K562 (cell line): ENCODE results near the gene ELF2. TPM values are rescaled to one million over a fixed set of nuclear protein-coding genes. Genes with fewer than 3 reads are reported as not detected.

Source experiments
- ATF1 ChIP-seq, 2 experiments: fragments of 450-650 bp in 1 of 2; IDR thresholded peaks; 2 replicates each; pipeline ENCODE4 v1.6.1; 2016; ENCODE audit warnings: missing compliant biosample characterization in 1 of 2, missing genetic modification characterization in 1 of 2
- CHCHD3 ChIP-seq: fragments of 250-450 bp; sonication (Bioruptor Pico); IDR thresholded peaks from 2 replicates; pipeline ENCODE4 v2.1.2; 2022; ENCODE audit warnings: mild to moderate bottlenecking
- FOXJ3 ChIP-seq: sonication (generic); formaldehyde crosslinking; IDR thresholded peaks from 2 replicates; pipeline ENCODE4 v1.4.0; 2020; ENCODE audit warnings: mild to moderate bottlenecking, missing genetic modification reagents
- GABPB2 ChIP-seq: fragments of 250-450 bp; sonication (Bioruptor Pico); conservative IDR thresholded peaks from 2 replicates; pipeline ENCODE4 v1.5.1; 2021; ENCODE audit warnings: mild to moderate bottlenecking
- HNRNPK ChIP-seq: fragments of 200-400 bp; formaldehyde crosslinking; IDR thresholded peaks from one replicate; pipeline ENCODE4 v1.6.1; 2018; ENCODE audit warnings: mild to moderate bottlenecking, low read depth, low read length; ENCODE audit not compliant: poor library complexity, severe bottlenecking
- HOMEZ ChIP-seq: fragments of 250-450 bp; sonication (Bioruptor Pico); IDR thresholded peaks from 2 replicates; pipeline ENCODE4 v1.4.0; 2020; ENCODE audit warnings: mild to moderate bottlenecking, moderate library complexity
- KDM4B ChIP-seq, 2 experiments: fragments of 450-650 bp in 1 of 2; sonication (generic) in 1 of 2; IDR thresholded peaks; 2 replicates each; pipeline ENCODE4 v1.6.1; 2016 to 2017; ENCODE audit warnings: borderline replicate concordance in 2 of 2, antibody characterized with exemption in 1 of 2, low read depth in 1 of 2, mild to moderate bottlenecking in 1 of 2
- NONO ChIP-seq, 2 experiments: fragments of 200-400 bp in 1 of 2; fragments of 450-650 bp in 1 of 2; formaldehyde crosslinking in 1 of 2; IDR thresholded peaks; 2 replicates each; pipeline ENCODE4 v1.6.1; 2017; ENCODE audit warnings: low read depth in 2 of 2, mild to moderate bottlenecking in 2 of 2, moderate library complexity in 2 of 2, low read length in 1 of 2
- NR2C2 ChIP-seq, 2 experiments: fragments of 200-800 bp in 1 of 2; sonication (Bioruptor generic) in 1 of 2; sonication (generic) in 1 of 2; formaldehyde crosslinking in 1 of 2; IDR thresholded peaks; 2 replicates each; pipeline versions ENCODE4 v1.6.1 to v1.8.0; 2016 to 2022; ENCODE audit warnings: mild to moderate bottlenecking in 1 of 2, missing compliant biosample characterization in 1 of 2, missing genetic modification characterization in 1 of 2, missing genetic modification reagents in 1 of 2
- PCBP1 ChIP-seq: fragments of 200-400 bp; formaldehyde crosslinking; IDR thresholded peaks from 2 replicates; pipeline ENCODE4 v1.6.1; 2018; ENCODE audit warnings: mild to moderate bottlenecking, low read depth, low read length; ENCODE audit not compliant: poor library complexity, severe bottlenecking
- POLR2AphosphoS2 ChIP-seq: IDR thresholded peaks from 2 replicates; pipeline ENCODE4 v1.6.1; 2012; ENCODE audit warnings: low read length, improper control_type of control experiment
- RBM22 ChIP-seq: fragments of 200-400 bp; formaldehyde crosslinking; IDR thresholded peaks from 2 replicates; pipeline ENCODE4 v1.6.1; 2018; ENCODE audit warnings: low read length, low read depth; ENCODE audit not compliant: poor library complexity, severe bottlenecking
- REST ChIP-seq, 2 experiments: fragments of 450-650 bp; formaldehyde crosslinking in 1 of 2; IDR thresholded peaks; 2 replicates each; pipeline versions ENCODE4 v1.4.0 to v1.6.1; 2014 to 2020; ENCODE audit warnings: mild to moderate bottlenecking in 2 of 2, borderline replicate concordance in 1 of 2, low read depth in 1 of 2
- TEAD1 ChIP-seq, 2 experiments: fragments of 450-650 bp in 1 of 2; sonication (generic) in 1 of 2; formaldehyde crosslinking; IDR thresholded peaks; 2 replicates each; pipeline versions ENCODE4 v1.4.0 to v1.8.0; 2020 to 2022; ENCODE audit warnings: mild to moderate bottlenecking in 2 of 2, missing genetic modification reagents in 1 of 2
- ZNF232 ChIP-seq: sonication (generic); formaldehyde crosslinking; IDR thresholded peaks from 2 replicates; pipeline ENCODE4 v1.8.0; 2022; ENCODE audit warnings: mild to moderate bottlenecking, missing genetic modification reagents
- polyA plus RNA-seq, 8 experiments: library from polyadenylated mRNA; depleted of rRNA in 4 of 8; stranded (reverse) in 5 of 8; unstranded in 3 of 8; fragments of >200 nt; fragmentation: Nextera tagmentation in 2 of 8; fragmentation: Illumina TruSeq in 1 of 8; extraction: Ambion mirVana in 2 of 8; extraction: Trizol in 1 of 8; gene quantifications; 2 replicates each; pipeline versions ENCODE4 v1.2.1 to v1.2.3, GENCODE V29; 2011 to 2014; ENCODE audit warnings: inconsistent platforms in 1 of 8, missing spikeins in 1 of 8
- total RNA-seq, 7 experiments: library from RNA; depleted of rRNA in 6 of 7; stranded (reverse); fragments of >200 nt in 6 of 7; fragmentation: Illumina TruSeq in 2 of 7; extraction: Trizol in 2 of 7; gene quantifications; 2 replicates each; pipeline versions ENCODE4 v1.2.1 to v1.2.3, GENCODE V29; 2011 to 2021; ENCODE audit warnings: low replicate concordance in 1 of 7
- TF ChIP-seq, protein P1 (sequence below): sonication (generic); formaldehyde crosslinking; IDR thresholded peaks from 2 replicates; pipeline ENCODE4 v1.8.1; 2022; ENCODE audit warnings: missing genetic modification reagents

ELF2 gene
- total and polyA plus RNA-seq, 9 of the 15 experiments (the other 6 are each of a cell fraction or from before 2014, with no cell fraction given): 9.4 to 58.7 (median 41.6) TPM

- TF ChIP-seq TEAD1 (CRISPR knock-in tag; IDR thresholded peaks at IDR 0.05) (no peak), REST (IDR thresholded peaks at IDR 0.05; ENCODE audit: borderline replicate concordance) (no peak), REST (CRISPR knock-in tag; IDR thresholded peaks at IDR 0.05; ENCODE audit: low read depth) (no peak), RBM22 (no peak), HOMEZ (CRISPR knock-in tag) (no peak), NONO (IDR thresholded peaks at IDR 0.05; ENCODE audit: low read depth in 2 of 2, low read length in 1 of 2) (no peak), FOXJ3 (CRISPR knock-in tag) (no peak), POLR2AphosphoS2 (no peak), KDM4B (IDR thresholded peaks at IDR 0.05; ENCODE audit: borderline replicate concordance in 2 of 2, low read depth in 1 of 2) (no peak), NR2C2 (CRISPR knock-in tag; IDR thresholded peaks at IDR 0.05) (no peak), NR2C2 (tag; IDR thresholded peaks at IDR 0.05) (no peak), CHCHD3 (no peak), PCBP1 (no peak), GABPB2 (no peak), ZNF232 (CRISPR knock-in tag) (no peak), ATF1 (CRISPR knock-in tag; IDR thresholded peaks at IDR 0.05) (no peak), ATF1 (tag; IDR thresholded peaks at IDR 0.05) (peak; percentile 48), HNRNPK (no peak)
- TF ChIP-seq, protein P1, sequence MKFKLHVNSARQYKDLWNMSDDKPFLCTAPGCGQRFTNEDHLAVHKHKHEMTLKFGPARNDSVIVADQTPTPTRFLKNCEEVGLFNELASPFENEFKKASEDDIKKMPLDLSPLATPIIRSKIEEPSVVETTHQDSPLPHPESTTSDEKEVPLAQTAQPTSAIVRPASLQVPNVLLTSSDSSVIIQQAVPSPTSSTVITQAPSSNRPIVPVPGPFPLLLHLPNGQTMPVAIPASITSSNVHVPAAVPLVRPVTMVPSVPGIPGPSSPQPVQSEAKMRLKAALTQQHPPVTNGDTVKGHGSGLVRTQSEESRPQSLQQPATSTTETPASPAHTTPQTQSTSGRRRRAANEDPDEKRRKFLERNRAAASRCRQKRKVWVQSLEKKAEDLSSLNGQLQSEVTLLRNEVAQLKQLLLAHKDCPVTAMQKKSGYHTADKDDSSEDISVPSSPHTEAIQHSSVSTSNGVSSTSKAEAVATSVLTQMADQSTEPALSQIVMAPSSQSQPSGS (CRISPR knock-in tag): no peak
Observed at GRCh38 chr4:139208404-139208945, 31.5 kb upstream of the ELF2 start (continued).
